Breast epithelium (tissue), 4 donors: ENCODE results near the gene ITPR1. TPM values are rescaled to one million over a fixed set of nuclear protein-coding genes. Genes with fewer than 3 reads are reported as not detected.

Experiments
- DNase-seq, 2 donors: peaks; one replicate each; pipeline ENCODE4 v3.0.0-alpha.2; 2019; ENCODE audit warnings: low spot score in 2 of 2
- H3K27ac ChIP-seq, 2 donors: fragments of 200-600 bp; sonication (generic) in 1 of 2; one replicate each; pipeline ENCODE4 v1.5.1; 2016 to 2019; ENCODE audit warnings: mild to moderate bottlenecking in 1 of 2
- H3K27me3 ChIP-seq, 2 donors: fragments of 200-600 bp; sonication (generic) in 1 of 2; one replicate each; pipeline versions ENCODE4 v1.5.1 to v1.6.0; 2017 to 2019; ENCODE audit warnings: control low read depth in 1 of 2, mild to moderate bottlenecking in 1 of 2
- H3K36me3 ChIP-seq: fragments of 200-600 bp; one replicate; pipeline ENCODE4 v1.5.1; 2019
- H3K4me1 ChIP-seq, 2 donors: fragments of 200-600 bp; sonication (generic); one replicate each; pipeline ENCODE4 v1.5.1; 2016 to 2019; ENCODE audit warnings: control low read depth in 1 of 2
- H3K4me3 ChIP-seq, 3 donors: fragments of 200-600 bp; sonication (generic); 1 replicate in 2 of 3; 2 replicates in 1 of 3; pipeline ENCODE4 v1.5.1; 2016 to 2019; ENCODE audit warnings: mild to moderate bottlenecking in 3 of 3, moderate library complexity in 2 of 3
- H3K9me3 ChIP-seq, 2 donors: fragments of 200-600 bp; sonication (generic) in 1 of 2; one replicate each; pipeline ENCODE4 v1.5.1; 2016 to 2019; ENCODE audit warnings: control low read depth in 1 of 2
- CTCF ChIP-seq, 3 donors: fragments of 450-650 bp; IDR thresholded peaks; one replicate each; pipeline ENCODE4 v1.5.1; 2016 to 2017; ENCODE audit warnings: antibody characterized with exemption in 3 of 3, mild to moderate bottlenecking in 3 of 3, moderate library complexity in 3 of 3
- POLR2A ChIP-seq: fragments of 450-650 bp; IDR thresholded peaks from one replicate; pipeline ENCODE4 v1.6.1; 2016; ENCODE audit warnings: antibody characterized with exemption, mild to moderate bottlenecking, moderate library complexity
- POLR2AphosphoS5 ChIP-seq, 3 donors: sonication (generic); formaldehyde crosslinking; IDR thresholded peaks; one replicate each; pipeline ENCODE4 v1.6.1; 2017; ENCODE audit warnings: antibody characterized with exemption in 3 of 3
- intact Hi-C: fragments of 100-400 bp; cut with DNase I; formaldehyde crosslinking; loops from one replicate; pipeline ENCODE4 v1.15.1; 2023; ENCODE audit warnings: low total_unique reads
- total RNA-seq, 3 donors: library from RNA; depleted of rRNA; stranded (reverse); fragments of >200 nt; gene quantifications; one replicate each; pipeline ENCODE4 v1.1.0, GENCODE V29; 2016

ITPR1 gene
- total RNA-seq, 3 donors from 2014 or later, result 53.8 to 227 (median 174) TPM

DNA sequence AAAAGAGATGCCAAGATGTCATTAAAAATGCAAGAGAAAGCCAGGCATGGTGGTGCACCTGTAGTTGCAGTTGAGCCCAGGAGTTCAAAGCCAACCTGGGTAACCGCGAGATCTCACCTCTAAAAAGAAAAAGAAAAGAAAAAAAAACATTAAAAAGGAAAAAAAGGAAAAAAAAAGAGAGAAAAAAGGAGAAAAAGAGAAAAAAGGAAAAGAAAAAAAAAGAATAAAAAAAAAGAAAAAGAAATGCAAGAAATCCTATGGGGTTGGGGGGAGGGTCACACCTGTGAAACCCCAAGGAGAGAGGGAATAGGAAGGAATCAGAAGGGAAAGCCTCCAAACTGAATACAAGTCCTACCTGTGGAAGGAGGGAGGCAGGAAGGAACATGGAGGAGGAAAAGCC, 20.8 kb upstream of the ITPR1 start:
- Histone ChIP-seq H3K9me3 (no peaks in the 10 kb centered on the region), H3K36me3 (no peaks in the 10 kb centered on the region), H3K4me1 (no peaks in the 10 kb centered on the region), H3K4me3 (no peak overlapping the region), H3K27me3 (no peaks in the 10 kb centered on the region), H3K27ac (no peak overlapping the region)
- TF ChIP-seq POLR2A, result no peak
- TF ChIP-seq POLR2AphosphoS5 (IDR thresholded peaks at IDR 0.05), result no peak
- TF ChIP-seq CTCF (IDR thresholded peaks at IDR 0.05), result no peak
- intact Hi-C loops, result no loop called here
- no peak for DNase-seq

- intact Hi-C loops, result no loop called here
- Histone ChIP-seq H3K27ac (no peak overlapping the region), H3K27me3 (no peaks in the 10 kb centered on the region), H3K36me3 (no peaks in the 10 kb centered on the region), H3K4me1 (no peaks in the 10 kb centered on the region), H3K4me3 (no peak overlapping the region), H3K9me3 (no peaks in the 10 kb centered on the region)
- no peak for TF ChIP-seq POLR2AphosphoS5 (IDR thresholded peaks at IDR 0.05)
- no peak for TF ChIP-seq POLR2A
- no peak for TF ChIP-seq CTCF (IDR thresholded peaks at IDR 0.05)
- DNase-seq, result no peak
Observed at GRCh38 chr3:4472766-4473165, 20.4 kb upstream of the ITPR1 start.

DNA sequence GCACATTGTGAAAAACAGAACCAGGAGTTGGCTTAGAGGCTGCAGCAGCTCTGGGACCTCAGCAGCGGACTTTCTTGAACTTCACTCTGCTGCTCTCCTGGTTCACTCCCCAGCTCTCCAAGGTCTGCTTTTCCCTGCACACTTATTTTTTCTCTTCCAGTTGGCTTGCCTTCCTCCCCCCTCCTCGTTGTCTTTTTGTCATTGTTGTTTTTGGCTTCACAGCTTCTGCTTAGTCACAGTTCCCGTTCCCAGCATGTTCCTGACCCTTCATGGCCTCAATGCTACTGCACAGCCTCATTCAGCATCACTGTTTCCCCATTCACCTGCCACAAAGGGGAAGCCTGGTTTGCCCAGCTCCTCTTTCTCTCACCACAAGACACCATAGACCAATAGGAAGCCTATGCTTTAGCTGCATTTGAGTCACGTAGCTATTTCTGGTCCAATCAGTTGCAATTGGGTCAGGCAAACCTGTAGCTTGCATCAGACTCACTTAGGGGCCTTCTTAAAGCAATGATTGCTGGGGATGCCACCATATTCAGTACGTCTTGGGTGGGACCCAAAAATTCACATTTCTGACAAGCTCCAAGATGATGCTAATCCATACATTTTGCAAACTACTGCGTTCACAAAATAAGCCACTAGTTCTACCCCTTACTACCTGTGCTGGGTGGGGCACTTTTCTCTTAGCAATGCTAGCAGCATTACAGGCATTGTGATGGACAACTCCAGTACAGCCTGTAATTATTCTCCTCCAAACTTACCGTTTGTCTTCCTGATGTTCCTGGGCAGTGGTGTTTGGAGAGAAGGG, 18.3 kb upstream of the ITPR1 start:
- Histone ChIP-seq H3K27ac (no peak overlapping the region), H3K4me3 (no peak overlapping the region)
- no peak for DNase-seq

DNA sequence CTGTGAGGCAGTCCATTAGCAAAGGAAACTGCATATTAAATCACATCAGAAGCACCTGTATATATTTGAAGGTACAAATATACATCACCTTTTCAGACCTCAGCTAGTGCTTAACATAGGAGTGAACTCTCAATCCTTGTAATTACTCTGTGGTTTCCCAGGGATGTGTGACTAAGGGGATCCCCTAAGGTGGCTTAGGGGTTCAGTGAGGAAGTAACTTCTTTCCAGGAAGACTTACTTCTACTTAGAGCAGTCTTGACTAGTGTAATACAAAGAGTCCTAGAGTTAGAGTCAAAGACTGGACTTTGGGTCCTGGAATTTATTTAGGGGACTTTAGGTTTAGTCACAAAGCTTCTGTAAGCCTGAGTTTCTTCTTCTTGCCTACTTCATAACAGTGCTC, 17.3 kb upstream of the ITPR1 start:
- DNase-seq, result no peak
- H3K4me1 ChIP-seq, result no peaks in the 10 kb centered on the region
- no peak overlapping the region for H3K27ac ChIP-seq
- intact Hi-C loops, result no loop called here
- H3K4me3 ChIP-seq, result no peak overlapping the region
- TF ChIP-seq POLR2AphosphoS5 (IDR thresholded peaks at IDR 0.05) (no peak), CTCF (IDR thresholded peaks at IDR 0.05) (no peak), POLR2A (no peak)
- no peaks in the 10 kb centered on the region for H3K9me3 ChIP-seq
- no peaks in the 10 kb centered on the region for H3K36me3 ChIP-seq
- H3K27me3 ChIP-seq, result no peaks in the 10 kb centered on the region

More for the DNA sequence above, 18.3 kb upstream of the ITPR1 start:
- Histone ChIP-seq H3K4me1 (no peaks in the 10 kb centered on the region), H3K9me3 (no peaks in the 10 kb centered on the region), H3K27me3 (no peaks in the 10 kb centered on the region), H3K36me3 (no peaks in the 10 kb centered on the region)
- intact Hi-C loops, result no loop called here
- TF ChIP-seq POLR2A, result no peak
- no peak for TF ChIP-seq CTCF (IDR thresholded peaks at IDR 0.05)
- peak in 2 of 3 donors; percentile 34 to 35 for TF ChIP-seq POLR2AphosphoS5 (IDR thresholded peaks at IDR 0.05)

GRCh38 chr3:4476496-4476895, 16.7 kb upstream of the ITPR1 start:
- DNase-seq, result no peak
- H3K4me3 ChIP-seq, result no peak overlapping the region
- TF ChIP-seq POLR2AphosphoS5 (IDR thresholded peaks at IDR 0.05), result no peak
- TF ChIP-seq CTCF (IDR thresholded peaks at IDR 0.05), result no peak
- no peak for TF ChIP-seq POLR2A
- no peaks in the 10 kb centered on the region for H3K9me3 ChIP-seq
- H3K36me3 ChIP-seq, result no peaks in the 10 kb centered on the region
- H3K27me3 ChIP-seq, result no peaks in the 10 kb centered on the region
- intact Hi-C loops, result no loop called here
- no peak overlapping the region for H3K27ac ChIP-seq
- no peaks in the 10 kb centered on the region for H3K4me1 ChIP-seq
